ENCODE measurements around the gene COG6.

COG6 gene

GRCh38 chr13:39767791-39768517 is 112.5 kb downstream of the COG6 start:
- no peak for TF ChIP-seq CTCF (IDR thresholded peaks at IDR 0.05; ENCODE audit: borderline replicate concordance, insufficient read depth, low read depth, low read length)
- H3K4me3 ChIP-seq (ENCODE audit: low read depth, low read length): no peak overlapping the region

- H3K4me3 ChIP-seq (ENCODE audit: low read depth, low read length): no peak overlapping the region
- no peak for TF ChIP-seq CTCF (IDR thresholded peaks at IDR 0.05; ENCODE audit: borderline replicate concordance, insufficient read depth, low read depth, low read length)
These were observed 113.5 kb downstream of the COG6 start for GRCh38 chr13:39768962-39769361.

GRCh38 chr13:39770221-39771090 is 115.0 kb downstream of the COG6 start:
- no peak overlapping the region for H3K4me3 ChIP-seq (ENCODE audit: low read depth, low read length)
- no peak for TF ChIP-seq CTCF (IDR thresholded peaks at IDR 0.05; ENCODE audit: borderline replicate concordance, insufficient read depth, low read depth, low read length)

DNA sequence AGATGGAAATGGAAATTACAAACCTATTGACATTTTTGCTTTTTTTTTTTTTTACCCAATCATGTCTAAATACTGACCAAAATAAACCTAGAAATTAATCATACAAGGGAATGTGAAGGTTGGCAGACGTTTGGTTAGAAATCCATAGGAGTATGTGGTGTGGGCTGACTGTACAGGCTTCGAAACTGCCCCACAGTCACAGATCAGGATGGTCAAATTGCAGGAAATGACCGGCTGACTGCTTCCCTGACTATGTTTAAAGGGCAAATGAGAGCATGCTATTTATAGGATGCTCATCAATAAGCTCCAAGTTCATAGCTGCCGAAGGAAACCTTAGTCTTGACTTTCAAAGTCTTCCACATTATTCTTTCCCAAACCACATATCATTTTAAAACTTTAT is 118.4 kb downstream of the COG6 start:
- no peak overlapping the region for H3K4me3 ChIP-seq (ENCODE audit: low read depth, low read length)
- no peak for TF ChIP-seq CTCF (IDR thresholded peaks at IDR 0.05; ENCODE audit: borderline replicate concordance, insufficient read depth, low read depth, low read length)

GRCh38 chr13:39776439-39776838 is 121.0 kb downstream of the COG6 start:
- no peak for TF ChIP-seq CTCF (IDR thresholded peaks at IDR 0.05; ENCODE audit: borderline replicate concordance, insufficient read depth, low read depth, low read length)
- H3K4me3 ChIP-seq (ENCODE audit: low read depth, low read length): no peak overlapping the region

DNA sequence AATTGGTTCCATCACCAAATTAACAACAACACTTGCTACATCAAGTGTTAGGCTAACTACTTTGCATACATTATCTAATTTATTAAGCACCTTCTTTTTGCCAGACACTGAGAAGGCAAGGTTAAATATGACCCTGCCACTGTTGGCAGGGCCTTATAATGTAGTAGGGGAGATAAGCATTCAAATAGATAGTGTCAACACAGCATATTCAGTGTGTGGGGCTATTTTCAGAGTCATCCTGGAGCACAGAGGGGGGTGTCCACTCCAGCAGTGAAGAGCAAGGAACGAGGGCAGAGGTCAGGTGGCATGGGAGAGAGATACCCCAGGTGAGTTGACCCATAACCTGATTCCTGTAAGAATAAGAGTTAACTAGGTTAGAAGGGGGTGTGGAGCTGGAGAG is 121.6 kb downstream of the COG6 start:
- no peak for TF ChIP-seq CTCF (IDR thresholded peaks at IDR 0.05; ENCODE audit: borderline replicate concordance, insufficient read depth, low read depth, low read length)
- H3K4me3 ChIP-seq (ENCODE audit: low read depth, low read length): no peak overlapping the region
